Measurements from ENCODE around the gene TBPL1. TPM values are rescaled to one million over a fixed set of nuclear protein-coding genes. Genes with fewer than 3 reads are reported as not detected.
A peak's percentile ranks its signal among the peaks of the same experiment; 100 is the strongest.

Gene TBPL1
- total and polyA plus RNA-seq, 2 of the 8 experiments (the other 6 are each of a cell fraction or from before 2014, with no cell fraction given), result 32.5 to 67.0 TPM

DNA sequence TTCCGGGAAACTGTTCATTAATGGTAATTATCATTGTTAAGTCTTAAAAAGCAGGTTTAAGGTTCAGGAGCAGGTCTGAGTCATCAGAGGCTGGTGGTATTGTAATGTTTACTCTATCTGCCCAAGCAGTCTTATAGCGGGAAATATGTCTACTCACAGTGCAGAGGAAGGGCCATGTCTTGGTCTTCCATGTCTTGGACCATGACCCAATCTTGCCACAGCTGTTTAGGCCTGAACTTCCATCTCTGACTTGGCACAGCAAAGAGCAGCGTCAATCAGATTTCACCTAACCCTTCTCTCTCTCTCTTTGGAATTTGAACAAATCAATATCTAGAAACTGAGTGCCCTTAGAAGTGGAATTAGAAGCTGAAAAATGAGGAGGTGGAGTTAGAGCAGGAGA, 73.6 kb downstream of the TBPL1 start:
- no peak overlapping the region for H3K4me3 ChIP-seq (ENCODE audit: extremely low read depth in 1 of 4, insufficient read depth in 2 of 4, low read depth in 3 of 4, low read length in 4 of 4)
- ChIA-PET CTCF (ENCODE audit: partially characterized antibody) (interaction anchor here (1.3 kb wide), 2 partner anchors 9 to 37 kb away, joined by 3 to 5 read pairs; no protein-coding TSS in a partner anchor), POLR2A (ENCODE audit: partially characterized antibody) (no interaction called here)
- no peak overlapping the region for H2AK5ac ChIP-seq (ENCODE audit: low read depth, low read length)
- 95% methylated on average over 3 of the region's 3 CpGs; no CpG with 5 or more reads in 1 of the 2 experiments for WGBS, 2 experiments (ENCODE audit: extremely low coverage in 1 of 2, insufficient coverage in 1 of 2, insufficient read length in 1 of 2, insufficient replicate concordance in 2 of 2, low coverage in 1 of 2, low lambda C conversion rate in 2 of 2, missing lambda C conversion rate in 1 of 2)
- H3K4me1 ChIP-seq (replicated peaks in 1 of 4; ENCODE audit: control insufficient read depth in 3 of 4, insufficient read depth in 4 of 4, low read length in 3 of 4), result 0 out of 7 replicates have a peak, but pooled peaks cover 0 to 2% (median 0%) of the 10 kb centered on the region in 4 experiments
- H3K4ac ChIP-seq (replicated peaks; ENCODE audit: insufficient read length, low read depth, low read length), result no peak overlapping the region
- H3K4me2 ChIP-seq (ENCODE audit: insufficient read depth in 1 of 2, low read depth in 2 of 2, low read length in 2 of 2), result no peak overlapping the region
- H2BK120ac ChIP-seq (replicated peaks; ENCODE audit: low read depth, low read length), result no peak overlapping the region
- peaks cover 0 to 10% (median 4%) of the 10 kb centered on the region in 4 experiments; a peak in 3 of 8 replicates for H3K36me3 ChIP-seq (ENCODE audit: control insufficient read depth in 2 of 4, insufficient read depth in 4 of 4, low read length in 3 of 4)
- H4K8ac ChIP-seq (ENCODE audit: extremely low read depth, insufficient read depth, low read length), result peak overlapping the region; percentile 38; the same call in 1 of the 2 replicates
- no peak overlapping the region for H3K14ac ChIP-seq (ENCODE audit: insufficient read length)
- no peak overlapping the region for H2BK5ac ChIP-seq (ENCODE audit: low read depth, low read length)
- H3K9me3 ChIP-seq (ENCODE audit: insufficient read depth in 2 of 2, low read depth in 1 of 2, low read length in 1 of 2), result no peaks in the 10 kb centered on the region
- no peak overlapping the region for H2AFZ ChIP-seq (ENCODE audit: low read length)
- H3K23ac ChIP-seq (ENCODE audit: insufficient read length), result no peak overlapping the region
- no peaks in the 10 kb centered on the region for H4K20me1 ChIP-seq (replicated peaks in 1 of 2; ENCODE audit: control insufficient read depth in 1 of 2, insufficient read depth in 2 of 2, low read length in 2 of 2)
- H3K9ac ChIP-seq (replicated peaks in 1 of 4; ENCODE audit: extremely low read depth in 1 of 4, low read depth in 3 of 4, low read length in 3 of 4), result no peak overlapping the region
- H3K27me3 ChIP-seq (replicated peaks in 1 of 4; ENCODE audit: control insufficient read depth in 3 of 4, extremely low read depth in 1 of 4, insufficient read depth in 3 of 4, low read length in 3 of 4), result no peaks in the 10 kb centered on the region; a peak in 1 of 7 replicates
- no peak overlapping the region for H4K5ac ChIP-seq (ENCODE audit: insufficient read length, low read depth, low read length)
- no peak overlapping the region for H2BK15ac ChIP-seq (ENCODE audit: low read length)
- H3K27ac ChIP-seq (ENCODE audit: low read depth, low read length), result no peak overlapping the region
- no peak overlapping the region for H2BK12ac ChIP-seq (ENCODE audit: low read depth, low read length)
- no peak for FAIRE-seq
- H3K56ac ChIP-seq (replicated peaks; ENCODE audit: insufficient read length, low read depth, low read length), result no peak overlapping the region
- DNase-seq (ENCODE audit: low read depth in 1 of 2, low spot score in 2 of 2), result no peak
- H3K18ac ChIP-seq (ENCODE audit: extremely low read depth, low read length), result no peak overlapping the region
- no peaks in the 10 kb centered on the region for H3K79me2 ChIP-seq (ENCODE audit: control insufficient read depth in 1 of 2, insufficient read depth in 2 of 2, low read length in 2 of 2)
- no peaks in the 10 kb centered on the region for H3K79me1 ChIP-seq (ENCODE audit: low read depth, low read length)
- H2BK20ac ChIP-seq (ENCODE audit: low read length), result no peak overlapping the region
- H3K23me2 ChIP-seq (ENCODE audit: low read depth, low read length), result no peaks in the 10 kb centered on the region
- no peak overlapping the region for H4K91ac ChIP-seq (replicated peaks; ENCODE audit: insufficient read length, low read length)
- TF ChIP-seq BRCA1 (IDR thresholded peaks at IDR 0.05; ENCODE audit: low read depth, low read length) (no peak), SIRT6 (IDR thresholded peaks at IDR 0.05; ENCODE audit: low read length) (no peak), TBP (IDR thresholded peaks at IDR 0.05; ENCODE audit: low read depth, low read length) (no peak), EGR1 (IDR thresholded peaks at IDR 0.05; ENCODE audit: borderline replicate concordance, low read depth, low read length) (no peak), KDM5A (IDR thresholded peaks at IDR 0.05; ENCODE audit: low read length) (no peak), KDM1A (IDR thresholded peaks at IDR 0.05; ENCODE audit: borderline replicate concordance, low read length) (no peak), KDM4A (IDR thresholded peaks at IDR 0.05; ENCODE audit: low read depth, low read length, severe bottlenecking) (no peak), SAP30 (IDR thresholded peaks at IDR 0.05; ENCODE audit: insufficient read depth, insufficient replicate concordance, low read length) (no peak), HDAC6 (IDR thresholded peaks at IDR 0.05; ENCODE audit: low read depth, low read length) (no peak), SP2 (IDR thresholded peaks at IDR 0.05; ENCODE audit: low read length) (no peak), GTF2F1 (IDR thresholded peaks at IDR 0.05; ENCODE audit: borderline replicate concordance, low read depth, low read length) (no peak), POU5F1 (IDR thresholded peaks at IDR 0.05; ENCODE audit: low read depth, low read length) (no peak), RFX5 (IDR thresholded peaks at IDR 0.05; ENCODE audit: borderline replicate concordance, low read depth, low read length) (no peak), SP4 (IDR thresholded peaks at IDR 0.05; ENCODE audit: low read length) (no peak)
- TF ChIP-seq, protein P1, sequence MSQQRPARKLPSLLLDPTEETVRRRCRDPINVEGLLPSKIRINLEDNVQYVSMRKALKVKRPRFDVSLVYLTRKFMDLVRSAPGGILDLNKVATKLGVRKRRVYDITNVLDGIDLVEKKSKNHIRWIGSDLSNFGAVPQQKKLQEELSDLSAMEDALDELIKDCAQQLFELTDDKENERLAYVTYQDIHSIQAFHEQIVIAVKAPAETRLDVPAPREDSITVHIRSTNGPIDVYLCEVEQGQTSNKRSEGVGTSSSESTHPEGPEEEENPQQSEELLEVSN (IDR thresholded peaks at IDR 0.05), result no peak
